Activated naive CD4-positive, alpha-beta T cell treated with anti-CD3 and anti-CD28 coated beads, Interleukin-2, amount 10 ng/mL, durations not matched to agents 7 days and 5 days (primary cell): ENCODE results near the gene CNST.
"Not testable (repeated sequence)": the region's sequence is repeated elsewhere in the genome, so short reads cannot be mapped to it uniquely, and the experiment has no call there.

Experiments
- CTCF ChIA-PET: fragments of 350-600 bp; sonication (Branson Sonifier 250); formaldehyde crosslinking; loops from one replicate; lab custom pipeline; 2021; ENCODE audit warnings: antibody characterized with exemption; lab: Charles Lee
- DNase-seq: peaks from one replicate; pipeline ENCODE4 v3.0.0-alpha.2; 2020
- H3K27ac Mint-ChIP-seq: one replicate; pipeline ENCODE4 v1.8.0; 2021; ENCODE audit warnings: mild to moderate bottlenecking, moderate library complexity, mixed read lengths
- H3K27me3 Mint-ChIP-seq: one replicate; pipeline ENCODE4 v1.8.0; 2021; ENCODE audit warnings: mild to moderate bottlenecking, mixed read lengths
- H3K36me3 Mint-ChIP-seq: one replicate; pipeline ENCODE4 v1.8.0; 2021; ENCODE audit warnings: mixed read lengths
- H3K4me1 Mint-ChIP-seq: one replicate; pipeline ENCODE4 v1.8.0; 2021; ENCODE audit warnings: mixed read lengths
- H3K4me3 Mint-ChIP-seq: one replicate; pipeline ENCODE4 v1.8.0; 2021; ENCODE audit warnings: mild to moderate bottlenecking, moderate library complexity, mixed read lengths
- H3K9me3 Mint-ChIP-seq: one replicate; pipeline ENCODE4 v1.8.0; 2021; ENCODE audit warnings: mixed read lengths

Gene CNST

DNA sequence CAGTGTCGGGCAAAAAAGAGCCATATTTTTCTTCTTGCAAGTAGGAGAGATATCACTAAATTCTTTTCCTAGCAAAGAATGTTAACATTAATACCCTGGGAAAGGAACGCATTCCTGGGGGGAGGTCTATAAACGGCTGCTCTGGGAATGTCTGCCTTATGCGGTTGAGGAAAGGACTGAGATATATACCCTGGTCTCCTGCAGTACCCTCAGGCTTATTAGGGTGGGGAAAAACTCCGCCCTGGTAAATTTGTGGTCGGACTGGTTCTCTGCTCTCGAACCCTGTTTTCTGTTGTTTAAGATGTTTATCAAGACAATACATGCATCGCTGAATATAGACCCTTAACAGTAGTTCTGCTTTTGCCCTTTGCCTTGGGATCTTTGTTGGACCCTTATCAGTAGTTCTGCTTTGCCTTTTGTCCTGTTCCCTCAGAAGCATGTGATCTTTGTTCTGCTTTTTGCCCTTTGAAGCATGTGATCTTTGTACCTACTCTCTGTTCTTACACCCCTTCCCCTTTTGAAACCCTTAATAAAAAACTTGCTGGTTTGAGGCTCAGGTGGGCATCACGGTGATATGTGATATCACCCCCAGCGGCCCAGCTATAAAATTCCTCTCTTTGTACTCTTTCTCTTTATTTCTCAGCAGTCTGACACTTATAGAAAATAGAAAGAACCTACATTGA, 128.1 kb downstream of the CNST start:
- H3K9me3 Mint-ChIP-seq = peaks cover 24% of the 10 kb centered on the region
- not testable (repeated sequence) for DNase-seq, H3K27ac Mint-ChIP-seq, H3K27me3 Mint-ChIP-seq, H3K4me3 Mint-ChIP-seq, H3K36me3 Mint-ChIP-seq
- CTCF ChIA-PET = interaction anchor here (1.1 to 1.7 kb wide), 2 partner anchors 9 to 202 kb away, joined by 3 read pairs; no protein-coding TSS in a partner anchor
- H3K4me1 Mint-ChIP-seq = peaks cover 13% of the 10 kb centered on the region

DNA sequence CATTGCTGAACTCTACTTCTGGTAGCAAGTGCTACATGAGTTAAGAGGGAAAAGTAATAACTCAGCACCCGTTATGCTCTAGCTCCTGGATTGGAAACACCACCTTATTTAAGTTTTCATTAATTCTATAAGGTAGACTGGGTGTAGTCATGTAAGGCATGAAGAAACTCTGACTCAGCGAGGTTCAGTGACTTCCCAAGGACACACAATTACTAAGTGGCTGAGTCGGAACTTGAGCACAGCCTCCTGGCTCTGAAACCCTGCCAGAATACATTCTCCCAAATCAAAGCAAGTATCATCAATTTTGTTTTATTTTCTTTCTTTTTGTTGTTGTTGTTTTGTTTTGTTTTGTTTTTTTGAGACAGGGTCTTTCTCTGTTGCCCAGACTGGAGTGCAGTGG, 128.9 kb downstream of the CNST start:
- DNase-seq = no peak
- CTCF ChIA-PET = interaction anchor here (0.9 to 1.7 kb wide), 4 partner anchors 8 to 203 kb away, joined by 3 to 5 read pairs (median 3); no protein-coding TSS in a partner anchor
- peaks cover 24% of the 10 kb centered on the region for H3K9me3 Mint-ChIP-seq
- no peaks in the 10 kb centered on the region for H3K27me3 Mint-ChIP-seq
- peak overlapping the region; percentile 2 for H3K27ac Mint-ChIP-seq
- H3K4me1 Mint-ChIP-seq = peaks cover 10% of the 10 kb centered on the region
- H3K4me3 Mint-ChIP-seq = no peak overlapping the region
- peaks cover 2% of the 10 kb centered on the region for H3K36me3 Mint-ChIP-seq

DNA sequence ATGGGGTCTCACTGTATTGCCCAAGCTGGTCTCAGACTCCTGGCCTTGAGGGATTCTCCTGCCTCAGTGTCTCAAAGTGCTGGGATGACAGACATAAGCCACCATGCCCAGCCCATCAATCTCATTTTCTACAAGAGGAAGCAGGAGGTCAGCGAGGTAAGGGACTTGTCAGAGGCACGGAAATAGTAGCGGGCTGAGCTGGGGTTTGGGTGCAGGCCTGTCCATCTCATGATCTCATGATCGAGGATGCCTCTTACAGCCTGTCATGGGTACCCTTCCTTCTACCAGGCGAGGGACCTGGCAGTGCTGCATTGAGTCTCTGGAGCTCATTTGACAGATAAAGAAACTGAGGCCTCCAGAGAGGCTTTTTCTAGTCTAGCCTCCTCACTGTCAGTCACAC, 129.4 kb downstream of the CNST start:
- Mint-ChIP-seq H3K4me1 (peaks cover 10% of the 10 kb centered on the region), H3K9me3 (peaks cover 24% of the 10 kb centered on the region), H3K36me3 (peaks cover 2% of the 10 kb centered on the region), H3K27me3 (no peaks in the 10 kb centered on the region), H3K4me3 (no peak overlapping the region), H3K27ac (no peak overlapping the region)
- CTCF ChIA-PET = interaction anchor here (0.9 to 1.7 kb wide), 4 partner anchors 8 to 203 kb away, joined by 3 to 5 read pairs (median 3); no protein-coding TSS in a partner anchor
- no peak for DNase-seq

DNA sequence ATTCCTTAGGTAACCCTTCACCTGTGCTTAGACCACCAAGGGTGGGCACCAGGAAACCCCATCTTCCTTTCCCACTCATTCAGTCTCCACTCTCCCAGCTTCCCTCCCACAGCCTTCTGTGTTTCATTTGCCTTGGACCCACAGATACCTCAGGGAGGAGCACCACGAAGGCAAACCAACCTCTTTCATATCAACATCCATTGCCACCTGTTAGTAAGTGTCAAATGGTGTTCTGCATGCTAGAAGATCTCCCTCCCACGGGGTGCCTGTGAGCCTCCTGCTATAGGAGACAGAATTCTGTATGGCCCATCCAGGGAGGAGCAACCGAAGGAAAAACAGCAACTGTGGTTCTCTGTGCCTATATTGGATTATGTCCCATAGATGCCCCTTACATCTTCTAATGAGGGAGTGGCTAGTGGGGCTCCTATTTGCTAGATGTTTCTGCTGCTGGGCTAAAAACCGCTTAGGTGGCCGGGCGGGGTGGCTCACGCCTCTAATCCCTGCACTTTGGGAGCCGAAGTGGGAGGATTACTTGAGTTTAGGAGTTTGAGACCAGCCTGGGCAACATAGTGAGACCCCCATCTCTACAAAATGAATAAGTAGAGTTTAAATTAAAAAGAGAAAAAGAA, 132.3 kb downstream of the CNST start:
- CTCF ChIA-PET = no interaction called here
- Mint-ChIP-seq H3K9me3 (peaks cover 13% of the 10 kb centered on the region), H3K4me3 (peak overlapping the region; percentile 22), H3K27ac (peak overlapping the region; percentile 40), H3K36me3 (no peaks in the 10 kb centered on the region), H3K27me3 (peaks cover 5% of the 10 kb centered on the region), H3K4me1 (peaks cover 10% of the 10 kb centered on the region)
- DNase-seq = no peak

DNA sequence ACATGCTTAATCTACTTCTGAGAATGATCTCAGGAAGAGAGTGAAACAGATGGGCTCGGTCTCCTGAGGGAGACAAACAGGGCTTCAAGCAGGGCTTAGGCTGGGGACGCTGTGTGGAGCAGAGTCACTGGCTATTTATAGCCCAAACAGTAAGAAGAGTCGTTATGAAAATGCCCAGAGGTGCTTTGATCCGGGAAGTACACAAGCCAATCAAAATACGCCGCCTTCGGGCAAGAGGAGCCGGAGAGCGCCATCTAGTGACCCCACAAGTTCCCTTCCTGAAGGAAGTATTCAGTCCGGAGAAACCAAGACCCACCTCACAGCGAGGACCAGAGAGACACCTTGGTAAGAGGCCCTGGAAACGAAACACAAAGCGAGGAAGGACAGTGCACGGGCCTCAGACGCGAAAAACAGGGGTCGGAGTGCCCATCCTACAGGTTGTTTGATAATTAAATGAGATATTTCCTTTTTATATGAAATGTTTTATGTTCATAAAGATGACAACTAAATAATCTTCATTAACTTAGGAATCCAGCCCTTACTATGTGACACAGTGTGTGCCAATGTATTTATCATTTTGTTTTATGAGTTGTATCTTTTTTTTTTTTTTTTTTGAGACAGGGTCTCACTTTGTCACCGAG, 133.0 kb downstream of the CNST start:
- Mint-ChIP-seq H3K4me3 (peak overlapping the region; percentile 22), H3K27ac (peak overlapping the region; percentile 40), H3K27me3 (peaks cover 7% of the 10 kb centered on the region), H3K9me3 (peaks cover 10% of the 10 kb centered on the region), H3K36me3 (no peaks in the 10 kb centered on the region), H3K4me1 (peaks cover 10% of the 10 kb centered on the region)
- CTCF ChIA-PET = interaction anchor here (0.7 kb wide), 1 partner anchor 308 kb away, joined by 3 read pairs; no protein-coding TSS in a partner anchor
- peak; percentile 88 for DNase-seq

DNA sequence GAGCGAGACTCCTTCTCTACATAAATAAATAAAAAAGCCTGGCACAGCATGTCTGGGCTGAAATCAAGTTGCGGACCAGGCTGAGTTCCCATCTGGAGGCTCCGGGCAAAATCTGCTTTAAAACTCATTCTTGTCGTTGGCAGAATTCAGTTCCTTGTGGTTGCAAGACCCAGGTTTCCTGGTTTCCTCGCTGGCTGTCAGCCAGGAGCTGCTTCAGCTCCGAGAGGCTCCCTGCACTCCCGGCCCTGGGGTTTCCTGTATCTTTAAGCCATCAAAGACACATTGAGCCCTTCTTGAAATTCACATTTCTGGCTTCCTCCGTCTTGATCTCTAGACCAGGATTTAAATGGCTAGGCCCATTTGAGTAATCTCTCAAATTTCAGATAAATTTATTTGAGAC, 137.3 kb downstream of the CNST start:
- no peaks in the 10 kb centered on the region for H3K9me3 Mint-ChIP-seq
- CTCF ChIA-PET = interaction anchor here (0.9 kb wide), 1 partner anchor 8 kb away, joined by 3 read pairs; no protein-coding TSS in a partner anchor
- H3K4me3 Mint-ChIP-seq = no peak overlapping the region
- no peak for DNase-seq
- H3K4me1 Mint-ChIP-seq = peaks cover 15% of the 10 kb centered on the region
- peaks cover 7% of the 10 kb centered on the region for H3K27me3 Mint-ChIP-seq
- no peaks in the 10 kb centered on the region for H3K36me3 Mint-ChIP-seq
- H3K27ac Mint-ChIP-seq = no peak overlapping the region

DNA sequence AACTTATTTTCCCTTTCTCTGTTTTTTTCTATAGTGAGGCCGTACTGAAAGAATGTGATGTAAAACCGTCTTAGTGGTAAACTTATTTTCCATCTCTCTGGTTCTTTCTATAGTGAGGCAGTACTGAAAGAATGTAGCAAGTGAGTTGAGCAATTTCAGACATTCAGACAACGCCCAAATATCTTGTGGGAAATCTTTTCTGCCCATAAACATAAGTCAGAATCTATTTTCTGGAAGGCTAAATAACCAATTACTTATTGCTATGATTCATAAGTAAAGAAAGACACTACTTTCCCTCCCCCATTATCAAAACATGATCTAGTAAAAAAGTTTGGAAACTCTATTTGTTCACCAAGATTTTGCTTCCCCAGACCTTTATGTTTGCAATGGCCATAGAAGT, 139.1 kb downstream of the CNST start:
- Mint-ChIP-seq H3K27me3 (peaks cover 7% of the 10 kb centered on the region), H3K36me3 (peaks cover 2% of the 10 kb centered on the region), H3K9me3 (peaks cover 6% of the 10 kb centered on the region), H3K27ac (no peak overlapping the region), H3K4me1 (peaks cover 20% of the 10 kb centered on the region), H3K4me3 (no peak overlapping the region)
- CTCF ChIA-PET = no interaction called here
- DNase-seq = no peak

DNA sequence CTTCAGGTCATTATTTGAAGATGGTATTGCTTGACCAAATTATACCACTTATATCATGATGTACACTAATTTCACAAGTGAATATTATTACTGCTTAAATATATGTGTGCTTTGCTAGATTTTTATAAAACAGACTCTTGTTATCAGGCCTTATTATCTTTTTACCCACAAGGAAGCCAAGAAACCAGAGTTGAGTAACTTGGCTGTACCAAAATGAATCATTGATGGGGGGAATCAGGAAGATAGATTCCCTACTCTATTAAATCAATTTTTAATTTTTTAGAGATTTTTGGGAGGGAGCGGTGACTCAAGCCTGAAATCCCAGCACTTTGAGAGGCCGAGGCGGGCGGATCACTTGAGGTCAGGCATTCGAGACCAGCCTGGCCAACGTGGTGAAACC, 141.9 kb downstream of the CNST start:
- Mint-ChIP-seq H3K9me3 (peaks cover 13% of the 10 kb centered on the region), H3K36me3 (peaks cover 2% of the 10 kb centered on the region), H3K4me3 (no peak overlapping the region), H3K27ac (no peak overlapping the region), H3K27me3 (peaks cover 23% of the 10 kb centered on the region), H3K4me1 (peaks cover 20% of the 10 kb centered on the region)
- no peak for DNase-seq
- CTCF ChIA-PET = no interaction called here

DNA sequence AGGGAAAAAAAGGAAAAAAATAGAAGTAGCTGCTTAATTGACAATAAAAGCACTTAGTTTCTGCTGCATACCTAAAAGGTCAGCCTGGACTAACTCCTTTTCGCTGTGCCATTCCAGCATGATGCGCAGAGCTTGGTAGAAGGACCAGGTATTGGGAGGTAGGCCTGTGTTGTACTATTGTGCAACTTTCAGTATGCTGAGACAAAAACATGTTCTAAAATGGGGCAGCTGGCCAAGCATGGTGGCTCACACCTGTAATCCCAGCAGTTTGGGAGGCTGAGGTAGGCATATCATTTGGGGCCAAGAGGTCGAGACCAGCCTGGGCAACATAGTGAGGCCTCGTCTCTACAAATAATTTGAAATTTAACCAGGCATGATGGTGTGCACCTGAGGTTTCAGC, 142.9 kb downstream of the CNST start:
- Mint-ChIP-seq H3K4me1 (peaks cover 20% of the 10 kb centered on the region), H3K27me3 (peaks cover 23% of the 10 kb centered on the region), H3K27ac (no peak overlapping the region), H3K9me3 (peaks cover 13% of the 10 kb centered on the region), H3K36me3 (peaks cover 2% of the 10 kb centered on the region), H3K4me3 (no peak overlapping the region)
- CTCF ChIA-PET = no interaction called here
- no peak for DNase-seq

DNA sequence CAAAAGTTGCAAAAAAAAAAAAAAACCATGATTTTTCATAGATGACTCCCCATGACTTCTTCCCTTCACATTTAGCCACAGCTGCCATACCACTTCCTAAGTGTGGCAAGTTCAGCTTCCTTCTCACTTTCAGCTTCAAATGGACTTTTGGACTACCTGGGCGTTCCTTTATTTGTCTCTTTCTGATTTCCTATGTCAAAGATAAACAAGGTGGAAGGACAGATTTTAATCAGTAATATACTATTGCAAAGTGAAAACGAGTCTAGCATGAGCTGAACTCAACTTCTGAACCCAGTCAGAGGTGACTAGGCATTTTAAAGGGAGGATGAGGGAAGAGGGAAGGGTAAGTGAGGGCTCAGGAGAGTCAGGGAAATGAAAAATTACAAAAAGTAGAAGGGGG, 143.6 kb downstream of the CNST start:
- no peak for DNase-seq
- peaks cover 2% of the 10 kb centered on the region for H3K36me3 Mint-ChIP-seq
- peaks cover 13% of the 10 kb centered on the region for H3K9me3 Mint-ChIP-seq
- CTCF ChIA-PET = interaction anchor here (0.8 kb wide), 1 partner anchor 1288 kb away, joined by 3 read pairs; no protein-coding TSS in a partner anchor
- peaks cover 28% of the 10 kb centered on the region for H3K27me3 Mint-ChIP-seq
- peaks cover 20% of the 10 kb centered on the region for H3K4me1 Mint-ChIP-seq
- no peak overlapping the region for H3K27ac Mint-ChIP-seq
- H3K4me3 Mint-ChIP-seq = no peak overlapping the region

DNA sequence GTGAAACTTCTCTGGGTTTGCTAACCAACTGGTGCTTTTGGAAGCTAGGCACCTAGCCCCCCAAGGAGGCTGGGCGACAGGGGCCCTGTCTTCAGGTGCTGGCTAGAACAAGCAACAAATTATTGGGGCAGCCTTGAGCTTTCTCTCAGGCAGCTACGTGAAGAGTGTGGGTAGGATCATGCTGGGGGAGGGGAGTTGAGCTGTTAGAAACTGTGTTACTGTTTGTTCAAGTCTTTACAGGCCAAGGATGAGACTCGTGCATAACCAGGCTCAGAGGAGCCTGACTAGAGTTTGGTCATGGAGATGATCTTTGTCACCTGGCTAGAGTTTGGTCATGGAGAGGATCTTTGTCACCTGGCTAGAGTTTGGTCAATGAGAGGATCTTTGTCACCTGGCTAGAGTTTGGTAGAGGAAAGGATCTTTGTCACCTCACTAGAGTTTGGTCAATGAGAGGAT, 145.3 kb downstream of the CNST start:
- Mint-ChIP-seq H3K27me3 (peaks cover 28% of the 10 kb centered on the region), H3K4me3 (no peak overlapping the region), H3K9me3 (peaks cover 13% of the 10 kb centered on the region), H3K36me3 (peaks cover 2% of the 10 kb centered on the region), H3K4me1 (peaks cover 20% of the 10 kb centered on the region), H3K27ac (no peak overlapping the region)
- CTCF ChIA-PET = interaction anchor here (1.5 kb wide), 2 partner anchors 16 to 22 kb away, joined by 4 to 5 read pairs; no protein-coding TSS in a partner anchor
- no peak for DNase-seq

DNA sequence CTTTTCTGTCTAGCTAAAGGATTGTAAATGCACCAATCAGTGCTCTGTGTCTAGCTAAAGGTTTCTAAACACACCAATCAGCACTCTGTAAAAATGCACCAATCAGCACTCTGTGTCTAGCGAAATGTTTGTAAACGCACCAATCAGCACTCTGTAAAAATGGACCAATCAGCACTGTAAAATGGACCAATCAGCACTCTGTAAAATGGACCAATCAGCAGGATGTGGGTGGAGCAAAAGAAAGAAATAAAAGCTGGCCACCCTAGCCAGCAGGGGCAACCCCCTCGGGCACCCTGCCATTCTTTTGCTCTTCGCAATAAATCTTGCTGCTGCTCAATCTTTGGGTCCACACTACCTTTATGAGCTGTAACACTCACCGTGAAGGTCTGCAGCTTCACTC, 146.2 kb downstream of the CNST start:
- not testable (repeated sequence) for H3K36me3 Mint-ChIP-seq, H3K27ac Mint-ChIP-seq, DNase-seq, H3K4me3 Mint-ChIP-seq
- Mint-ChIP-seq H3K27me3 (peaks cover 28% of the 10 kb centered on the region), H3K4me1 (peaks cover 20% of the 10 kb centered on the region), H3K9me3 (peaks cover 13% of the 10 kb centered on the region)
- CTCF ChIA-PET = interaction anchor here (1.5 kb wide), 1 partner anchor 17 kb away, joined by 5 read pairs; no protein-coding TSS in a partner anchor
